MM.1S (cell line): ENCODE measurements around the gene C3orf18.

Experiments
- EZH2 ChIP-seq: fragments of 300-600 bp; sonication (generic); optimal IDR thresholded peaks from 2 replicates; pipeline ENCODE3; 2017; ENCODE audit warnings: low read depth, mild to moderate bottlenecking, antibody characterized with exemption, low read length, mixed read lengths
- EZH2phosphoT487 ChIP-seq: fragments of 300-600 bp; sonication (generic); IDR thresholded peaks from 2 replicates; pipeline ENCODE4 v1.6.1; 2018; ENCODE audit warnings: antibody characterized with exemption, low read length
- TF ChIP-seq, protein P1 (sequence below): fragments of 300-600 bp; sonication (generic); IDR thresholded peaks from 2 replicates; pipeline ENCODE4 v1.5.1; 2016; ENCODE audit warnings: antibody characterized with exemption, low read length, mixed read lengths

DNA sequence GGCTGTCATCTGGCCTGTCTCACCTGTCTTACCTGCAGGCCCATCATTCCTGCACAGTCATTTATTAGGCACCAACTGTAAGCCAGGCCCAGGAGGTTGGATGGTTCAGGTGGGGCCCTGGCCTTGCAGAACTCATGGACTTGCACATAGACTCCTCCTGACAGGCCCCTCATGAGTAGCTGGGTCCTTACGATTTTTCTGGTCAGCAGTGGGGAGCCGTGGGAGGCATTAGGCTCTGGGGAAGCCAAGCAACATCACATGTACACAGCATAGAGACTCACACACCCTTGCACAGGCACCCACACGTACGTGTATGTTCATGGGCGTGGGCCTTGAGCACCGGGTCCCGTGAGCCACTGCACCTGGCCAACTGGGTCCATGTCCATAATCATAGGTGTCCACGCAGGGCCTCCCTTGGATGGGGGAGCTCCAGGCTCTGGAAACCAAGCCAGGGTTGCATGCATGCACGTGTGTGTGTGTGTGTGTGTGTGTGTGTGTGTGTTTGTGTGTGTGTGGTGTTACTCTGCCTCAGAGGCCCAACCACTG, 23.7 kb upstream of the C3orf18 start:
- TF ChIP-seq, protein P1, sequence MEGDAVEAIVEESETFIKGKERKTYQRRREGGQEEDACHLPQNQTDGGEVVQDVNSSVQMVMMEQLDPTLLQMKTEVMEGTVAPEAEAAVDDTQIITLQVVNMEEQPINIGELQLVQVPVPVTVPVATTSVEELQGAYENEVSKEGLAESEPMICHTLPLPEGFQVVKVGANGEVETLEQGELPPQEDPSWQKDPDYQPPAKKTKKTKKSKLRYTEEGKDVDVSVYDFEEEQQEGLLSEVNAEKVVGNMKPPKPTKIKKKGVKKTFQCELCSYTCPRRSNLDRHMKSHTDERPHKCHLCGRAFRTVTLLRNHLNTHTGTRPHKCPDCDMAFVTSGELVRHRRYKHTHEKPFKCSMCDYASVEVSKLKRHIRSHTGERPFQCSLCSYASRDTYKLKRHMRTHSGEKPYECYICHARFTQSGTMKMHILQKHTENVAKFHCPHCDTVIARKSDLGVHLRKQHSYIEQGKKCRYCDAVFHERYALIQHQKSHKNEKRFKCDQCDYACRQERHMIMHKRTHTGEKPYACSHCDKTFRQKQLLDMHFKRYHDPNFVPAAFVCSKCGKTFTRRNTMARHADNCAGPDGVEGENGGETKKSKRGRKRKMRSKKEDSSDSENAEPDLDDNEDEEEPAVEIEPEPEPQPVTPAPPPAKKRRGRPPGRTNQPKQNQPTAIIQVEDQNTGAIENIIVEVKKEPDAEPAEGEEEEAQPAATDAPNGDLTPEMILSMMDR, result no peak
- no peak for TF ChIP-seq EZH2phosphoT487
- no peak for TF ChIP-seq EZH2
